Measurements from ENCODE around the gene SRRM4. TPM values are rescaled to one million over a fixed set of nuclear protein-coding genes. Genes with fewer than 3 reads are reported as not detected.

Gene SRRM4
- polyA plus RNA-seq, 1 donor from 2014 or later = 9.9 TPM

GRCh38 chr12:119134284-119135072 is 153.1 kb downstream of the SRRM4 start:
- H3K9me3 ChIP-seq (ENCODE audit: low read length) = peaks cover 11% of the 10 kb centered on the region
- H3K4me3 ChIP-seq (ENCODE audit: low read length) = no peak overlapping the region
- no peaks in the 10 kb centered on the region for H3K79me2 ChIP-seq (replicated peaks; ENCODE audit: insufficient read depth, low read length)
- no peak overlapping the region for H2AFZ ChIP-seq (ENCODE audit: low read depth, low read length)
- TF ChIP-seq EP300 (conservative IDR thresholded peaks at IDR 0.05; ENCODE audit: poor library complexity, severe bottlenecking) (no peak), MXI1 (conservative IDR thresholded peaks at IDR 0.05; ENCODE audit: poor library complexity, severe bottlenecking) (no peak), SMC3 (conservative IDR thresholded peaks at IDR 0.05; ENCODE audit: poor library complexity) (no peak), RAD21 (conservative IDR thresholded peaks at IDR 0.05) (no peak), CTCF (IDR thresholded peaks at IDR 0.05; ENCODE audit: poor library complexity, severe bottlenecking) (no peak), POLR2AphosphoS5 (IDR thresholded peaks at IDR 0.05) (no peak), TAF1 (IDR thresholded peaks at IDR 0.05; ENCODE audit: low read depth) (no peak), EZH2 (IDR thresholded peaks at IDR 0.05; ENCODE audit: borderline replicate concordance, insufficient read depth, low read length, poor library complexity, severe bottlenecking) (no peak)
- TF ChIP-seq, protein P1, sequence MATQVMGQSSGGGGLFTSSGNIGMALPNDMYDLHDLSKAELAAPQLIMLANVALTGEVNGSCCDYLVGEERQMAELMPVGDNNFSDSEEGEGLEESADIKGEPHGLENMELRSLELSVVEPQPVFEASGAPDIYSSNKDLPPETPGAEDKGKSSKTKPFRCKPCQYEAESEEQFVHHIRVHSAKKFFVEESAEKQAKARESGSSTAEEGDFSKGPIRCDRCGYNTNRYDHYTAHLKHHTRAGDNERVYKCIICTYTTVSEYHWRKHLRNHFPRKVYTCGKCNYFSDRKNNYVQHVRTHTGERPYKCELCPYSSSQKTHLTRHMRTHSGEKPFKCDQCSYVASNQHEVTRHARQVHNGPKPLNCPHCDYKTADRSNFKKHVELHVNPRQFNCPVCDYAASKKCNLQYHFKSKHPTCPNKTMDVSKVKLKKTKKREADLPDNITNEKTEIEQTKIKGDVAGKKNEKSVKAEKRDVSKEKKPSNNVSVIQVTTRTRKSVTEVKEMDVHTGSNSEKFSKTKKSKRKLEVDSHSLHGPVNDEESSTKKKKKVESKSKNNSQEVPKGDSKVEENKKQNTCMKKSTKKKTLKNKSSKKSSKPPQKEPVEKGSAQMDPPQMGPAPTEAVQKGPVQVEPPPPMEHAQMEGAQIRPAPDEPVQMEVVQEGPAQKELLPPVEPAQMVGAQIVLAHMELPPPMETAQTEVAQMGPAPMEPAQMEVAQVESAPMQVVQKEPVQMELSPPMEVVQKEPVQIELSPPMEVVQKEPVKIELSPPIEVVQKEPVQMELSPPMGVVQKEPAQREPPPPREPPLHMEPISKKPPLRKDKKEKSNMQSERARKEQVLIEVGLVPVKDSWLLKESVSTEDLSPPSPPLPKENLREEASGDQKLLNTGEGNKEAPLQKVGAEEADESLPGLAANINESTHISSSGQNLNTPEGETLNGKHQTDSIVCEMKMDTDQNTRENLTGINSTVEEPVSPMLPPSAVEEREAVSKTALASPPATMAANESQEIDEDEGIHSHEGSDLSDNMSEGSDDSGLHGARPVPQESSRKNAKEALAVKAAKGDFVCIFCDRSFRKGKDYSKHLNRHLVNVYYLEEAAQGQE (IDR thresholded peaks at IDR 0.05; ENCODE audit: borderline replicate concordance) = no peak
- H3K27ac ChIP-seq (ENCODE audit: low read length) = no peak overlapping the region
- no peak overlapping the region for H3K4me2 ChIP-seq (ENCODE audit: low read length)
- peaks cover 23% of the 10 kb centered on the region for H3K36me3 ChIP-seq (ENCODE audit: insufficient read depth, low read length)
- no peak overlapping the region for H3K9ac ChIP-seq (ENCODE audit: low read length)
- H3K9me2 ChIP-seq (ENCODE audit: insufficient read depth, low read length) = no peaks in the 10 kb centered on the region
- H4K20me1 ChIP-seq (ENCODE audit: insufficient read depth) = no peaks in the 10 kb centered on the region
- H3F3A ChIP-seq (ENCODE audit: insufficient read depth, low read length, poor library complexity, severe bottlenecking) = no peaks in the 10 kb centered on the region
- no peaks in the 10 kb centered on the region for H3K27me3 ChIP-seq (ENCODE audit: insufficient read depth, low read depth, low read length)

- Histone ChIP-seq H3K79me2 (replicated peaks; ENCODE audit: insufficient read depth, low read length) (no peaks in the 10 kb centered on the region), H3K36me3 (ENCODE audit: insufficient read depth, low read length) (peaks cover 23% of the 10 kb centered on the region), H4K20me1 (ENCODE audit: insufficient read depth) (no peaks in the 10 kb centered on the region), H2AFZ (ENCODE audit: low read depth, low read length) (no peak overlapping the region), H3K27me3 (ENCODE audit: insufficient read depth, low read depth, low read length) (no peaks in the 10 kb centered on the region), H3F3A (ENCODE audit: insufficient read depth, low read length, poor library complexity, severe bottlenecking) (no peaks in the 10 kb centered on the region), H3K27ac (ENCODE audit: low read length) (no peak overlapping the region), H3K4me3 (ENCODE audit: low read length) (no peak overlapping the region), H3K9me3 (ENCODE audit: low read length) (peaks cover 6% of the 10 kb centered on the region), H3K4me2 (ENCODE audit: low read length) (no peak overlapping the region), H3K9me2 (ENCODE audit: insufficient read depth, low read length) (no peaks in the 10 kb centered on the region), H3K9ac (ENCODE audit: low read length) (no peak overlapping the region)
- TF ChIP-seq, protein P1 (IDR thresholded peaks at IDR 0.05; ENCODE audit: borderline replicate concordance) = no peak
- TF ChIP-seq POLR2AphosphoS5 (IDR thresholded peaks at IDR 0.05) (no peak), EP300 (conservative IDR thresholded peaks at IDR 0.05; ENCODE audit: poor library complexity, severe bottlenecking) (no peak), TAF1 (IDR thresholded peaks at IDR 0.05; ENCODE audit: low read depth) (no peak), EZH2 (IDR thresholded peaks at IDR 0.05; ENCODE audit: borderline replicate concordance, insufficient read depth, low read length, poor library complexity, severe bottlenecking) (no peak), MXI1 (conservative IDR thresholded peaks at IDR 0.05; ENCODE audit: poor library complexity, severe bottlenecking) (no peak), CTCF (IDR thresholded peaks at IDR 0.05; ENCODE audit: poor library complexity, severe bottlenecking) (no peak), RAD21 (conservative IDR thresholded peaks at IDR 0.05) (no peak), SMC3 (conservative IDR thresholded peaks at IDR 0.05; ENCODE audit: poor library complexity) (no peak)
Observed at GRCh38 chr12:119136811-119137410, 155.6 kb downstream of the SRRM4 start.
